Neural cell (in vitro differentiated cells): Measurements from ENCODE around the gene TMEM174.
"Not testable (repeated sequence)": the region's sequence is repeated elsewhere in the genome, so short reads cannot be mapped to it uniquely, and the experiment has no call there.

Experiments
- POLR2AphosphoS5 ChIP-seq: IDR thresholded peaks from 2 replicates; pipeline ENCODE4 v1.6.1; 2012
- RAD21 ChIP-seq: fragments of 450-650 bp; conservative IDR thresholded peaks from 2 replicates; pipeline ENCODE4 v1.6.1; 2014; ENCODE audit warnings: antibody characterized with exemption, mild to moderate bottlenecking, moderate library complexity
- REST ChIP-seq: IDR thresholded peaks from 2 replicates; pipeline ENCODE4 v1.6.1; 2012; ENCODE audit warnings: borderline replicate concordance
- TF ChIP-seq, protein P1 (sequence below): fragments of 450-650 bp; IDR thresholded peaks from 2 replicates; pipeline ENCODE4 v1.5.1; 2014; ENCODE audit warnings: antibody characterized with exemption, mild to moderate bottlenecking, moderate library complexity; ENCODE audit not compliant: poor library complexity, severe bottlenecking

- not testable (repeated sequence) for TF ChIP-seq RAD21, POLR2AphosphoS5, REST
- TF ChIP-seq, protein P1, sequence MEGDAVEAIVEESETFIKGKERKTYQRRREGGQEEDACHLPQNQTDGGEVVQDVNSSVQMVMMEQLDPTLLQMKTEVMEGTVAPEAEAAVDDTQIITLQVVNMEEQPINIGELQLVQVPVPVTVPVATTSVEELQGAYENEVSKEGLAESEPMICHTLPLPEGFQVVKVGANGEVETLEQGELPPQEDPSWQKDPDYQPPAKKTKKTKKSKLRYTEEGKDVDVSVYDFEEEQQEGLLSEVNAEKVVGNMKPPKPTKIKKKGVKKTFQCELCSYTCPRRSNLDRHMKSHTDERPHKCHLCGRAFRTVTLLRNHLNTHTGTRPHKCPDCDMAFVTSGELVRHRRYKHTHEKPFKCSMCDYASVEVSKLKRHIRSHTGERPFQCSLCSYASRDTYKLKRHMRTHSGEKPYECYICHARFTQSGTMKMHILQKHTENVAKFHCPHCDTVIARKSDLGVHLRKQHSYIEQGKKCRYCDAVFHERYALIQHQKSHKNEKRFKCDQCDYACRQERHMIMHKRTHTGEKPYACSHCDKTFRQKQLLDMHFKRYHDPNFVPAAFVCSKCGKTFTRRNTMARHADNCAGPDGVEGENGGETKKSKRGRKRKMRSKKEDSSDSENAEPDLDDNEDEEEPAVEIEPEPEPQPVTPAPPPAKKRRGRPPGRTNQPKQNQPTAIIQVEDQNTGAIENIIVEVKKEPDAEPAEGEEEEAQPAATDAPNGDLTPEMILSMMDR, result not testable (repeated sequence)
Measured at GRCh38 chr5:73219336-73219735, 46.3 kb downstream of the TMEM174 start.
